Stimulated activated CD8-positive, alpha-beta memory T cell treated with anti-CD3 and anti-CD28 coated beads, Interleukin-12 subunit alpha, Interleukin-12 subunit beta, amount 100 ng/mL, for 4 hours (primary cell): Measurements from ENCODE around the gene DDX19B.
"Not testable (repeated sequence)": the region's sequence is repeated elsewhere in the genome, so short reads cannot be mapped to it uniquely, and the experiment has no call there.

ENCODE experiments used
- DNase-seq: peaks from one replicate; pipeline ENCODE4 v3.0.0-alpha.2; 2020; ENCODE audit warnings: low read depth

DDX19B gene

GRCh38 chr16:70287304-70287971 is 11.5 kb upstream of the DDX19B start:
- not testable (repeated sequence) for DNase-seq

- DNase-seq = peak; percentile 87
Measured at GRCh38 chr16:70289229-70290094, 9.5 kb upstream of the DDX19B start, which contains the start of gene AARS1. Gene AARS1, minus strand, starts transcription at chr16:70289506. Its CDS starts 6,743 bp downstream, at chr16:70282763.

- DNase-seq = no peak
Measured at GRCh38 chr16:70290949-70291519, 8.0 kb upstream of the DDX19B start.

GRCh38 chr16:70292148-70292547 is 6.8 kb upstream of the DDX19B start:
- not testable (repeated sequence) for DNase-seq

GRCh38 chr16:70294385-70295025 is 4.5 kb upstream of the DDX19B start:
- no peak for DNase-seq

- DNase-seq = no peak
Measured at GRCh38 chr16:70295634-70296033, 3.4 kb upstream of the DDX19B start.

GRCh38 chr16:70301121-70301520 is 2.1 kb downstream of the DDX19B start:
- DNase-seq = no peak

GRCh38 chr16:70302745-70303144 is 3.8 kb downstream of the DDX19B start:
- no peak for DNase-seq

- no peak for DNase-seq
Measured at GRCh38 chr16:70304892-70305448, 6.0 kb downstream of the DDX19B start.

GRCh38 chr16:70306880-70307279 is 7.9 kb downstream of the DDX19B start:
- no peak for DNase-seq

- DNase-seq = not testable (repeated sequence)
Measured at GRCh38 chr16:70307726-70308125, 8.7 kb downstream of the DDX19B start.

GRCh38 chr16:70320121-70320520 is 21.1 kb downstream of the DDX19B start:
- DNase-seq = no peak

- no peak for DNase-seq
Measured at GRCh38 chr16:70324998-70325747, 26.2 kb downstream of the DDX19B start.

GRCh38 chr16:70331091-70331490 is 32.1 kb downstream of the DDX19B start:
- no peak for DNase-seq

GRCh38 chr16:70331588-70332358 is 32.8 kb downstream of the DDX19B start:
- DNase-seq = no peak

- DNase-seq = not testable (repeated sequence)
Measured at GRCh38 chr16:70332728-70333127, 33.7 kb downstream of the DDX19B start.

- no peak for DNase-seq
Measured at GRCh38 chr16:70337814-70338213, 38.8 kb downstream of the DDX19B start.

- DNase-seq = no peak
Measured at GRCh38 chr16:70341600-70341999, 42.6 kb downstream of the DDX19B start.

- no peak for DNase-seq
Measured at GRCh38 chr16:70342016-70342415, 43.0 kb downstream of the DDX19B start.

GRCh38 chr16:70345840-70346239 is 46.9 kb downstream of the DDX19B start:
- DNase-seq = no peak

- DNase-seq = no peak
Measured at GRCh38 chr16:70348991-70349390, 50.0 kb downstream of the DDX19B start.
